MG63 (cell line): ENCODE measurements around the gene LMBR1L. TPM values are rescaled to one million over a fixed set of nuclear protein-coding genes. Genes with fewer than 3 reads are reported as not detected.

Source experiments
- DNase-seq: peaks from one replicate; pipeline ENCODE4 v3.0.0-alpha.2; 2020
- H3K27me3 ChIP-seq: fragments of 250-450 bp; sonication (Bioruptor Pico); 2 replicates; pipeline ENCODE4 v1.5.1; 2020; ENCODE audit warnings: mild to moderate bottlenecking, moderate library complexity
- H3K36me3 ChIP-seq: fragments of 250-450 bp; sonication (Bioruptor Pico); 2 replicates; pipeline ENCODE4 v1.5.1; 2020; ENCODE audit warnings: mild to moderate bottlenecking, moderate library complexity
- H3K4me3 ChIP-seq: fragments of 250-450 bp; sonication (Bioruptor Pico); 2 replicates; pipeline ENCODE4 v1.5.1; 2020; ENCODE audit warnings: mild to moderate bottlenecking, moderate library complexity
- H3K9me3 ChIP-seq: fragments of 250-450 bp; sonication (Bioruptor Pico); 2 replicates; pipeline ENCODE4 v1.5.1; 2020; ENCODE audit warnings: mild to moderate bottlenecking, moderate library complexity
- total RNA-seq: library from RNA; depleted of rRNA; stranded (reverse); fragments of >200 nt; shearing (Covaris generic); gene quantifications from 2 replicates; pipeline ENCODE4 v1.2.3, GENCODE V29; 2014; ENCODE audit warnings: low replicate concordance; rRNA removed

The LMBR1L gene
- total RNA-seq, 1 experiment from 2014 or later: 28.4 TPM

GRCh38 chr12:49050507-49051372 lies 59.9 kb downstream of the LMBR1L start:
- Histone ChIP-seq H3K4me3 (no peak overlapping the region), H3K36me3 (peaks cover 73% of the 10 kb centered on the region), H3K27me3 (no peaks in the 10 kb centered on the region), H3K9me3 (no peaks in the 10 kb centered on the region)
- no peak for DNase-seq

DNA sequence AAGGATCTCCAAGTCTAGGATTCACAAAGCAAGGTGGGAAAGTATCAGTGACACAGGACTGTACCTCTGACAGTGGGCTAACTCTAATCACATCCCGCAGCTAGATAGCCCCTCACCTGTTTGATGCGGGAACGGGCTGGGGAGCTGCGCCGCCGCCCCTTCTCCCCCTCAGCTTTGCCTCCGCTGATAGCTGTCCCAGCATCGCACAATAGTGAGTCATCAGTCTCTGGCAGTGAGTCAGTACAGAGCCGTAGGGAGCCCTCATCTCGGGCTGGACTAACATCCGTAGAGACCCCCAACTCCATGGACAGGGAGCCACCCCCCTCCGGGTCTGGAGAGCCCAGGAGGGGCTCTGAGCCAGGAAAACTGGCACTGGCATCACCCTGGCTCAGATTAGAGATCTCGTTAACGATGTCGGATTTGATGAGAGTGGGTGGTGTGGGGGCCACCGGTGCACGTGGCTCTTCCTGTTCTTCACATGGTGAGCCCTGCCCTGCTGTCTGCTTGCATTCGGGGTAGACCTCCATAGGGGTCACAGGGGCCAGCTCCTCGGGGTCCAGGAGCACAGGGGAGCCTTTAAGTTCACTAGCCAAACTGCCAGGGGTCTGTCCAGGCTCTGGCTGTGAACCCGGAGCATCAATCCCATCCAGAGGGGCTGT lies 61.0 kb downstream of the LMBR1L start:
- Histone ChIP-seq H3K27me3 (no peaks in the 10 kb centered on the region), H3K4me3 (no peak overlapping the region), H3K9me3 (no peaks in the 10 kb centered on the region), H3K36me3 (peaks cover 70% of the 10 kb centered on the region)
- no peak for DNase-seq

DNA sequence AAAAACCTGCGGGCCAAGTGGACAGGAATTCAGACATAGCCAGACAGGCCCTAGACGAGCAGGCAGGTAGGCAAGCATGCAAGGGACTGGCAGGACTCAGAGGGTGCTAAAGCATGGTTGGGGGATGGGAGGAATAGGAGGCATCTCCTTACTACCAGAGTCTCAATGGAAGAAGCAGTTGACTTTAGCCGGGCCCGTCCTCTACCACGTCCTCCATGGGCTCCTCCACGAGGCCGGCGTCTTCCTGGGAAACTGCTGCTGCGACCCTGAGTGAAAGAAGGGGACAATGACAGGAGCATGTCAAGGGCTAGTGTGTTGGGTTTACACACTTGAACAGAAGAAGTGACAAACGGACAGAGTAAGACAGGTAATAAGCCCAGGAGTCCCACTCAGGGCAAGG lies 61.7 kb downstream of the LMBR1L start:
- no peak for DNase-seq
- H3K9me3 ChIP-seq: no peaks in the 10 kb centered on the region
- H3K27me3 ChIP-seq: no peaks in the 10 kb centered on the region
- H3K4me3 ChIP-seq: no peak overlapping the region
- H3K36me3 ChIP-seq: peaks cover 73% of the 10 kb centered on the region

Other genes with a start within 250 kb of the LMBR1L start
- 0.12 TPM in 1 of 2 replicates, not detected in the other for gene RND1, start 245.0 kb downstream of the LMBR1L start, total RNA-seq
- gene FKBP11, start 185.4 kb downstream of the LMBR1L start, total RNA-seq: 0.94 and 3.2 TPM in 2 replicates
- 77.7 and 79.1 TPM in 2 replicates for gene ARF3, start 153.4 kb downstream of the LMBR1L start, total RNA-seq
- 2.7 and 3.6 TPM in 2 replicates for gene WNT10B, start 139.1 kb downstream of the LMBR1L start, total RNA-seq
- not detected in 2 replicates for gene WNT1, start 132.5 kb downstream of the LMBR1L start, total RNA-seq
- gene DDN, start 111.5 kb downstream of the LMBR1L start, total RNA-seq: 0.13 TPM in 1 of 2 replicates, not detected in the other
- 76.4 and 102 TPM in 2 replicates for gene PRKAG1, start 92.1 kb downstream of the LMBR1L start, total RNA-seq
- 8.6 and 11.7 TPM in 2 replicates for gene KMT2D, start 50.1 kb downstream of the LMBR1L start, total RNA-seq
- 0.16 TPM in 1 of 2 replicates, not detected in the other for gene RHEBL1, start 40.9 kb downstream of the LMBR1L start, total RNA-seq
- not detected in 2 replicates for gene DHH, start 16.0 kb downstream of the LMBR1L start, total RNA-seq
- 2,940 and 4,183 TPM in 2 replicates for gene TUBA1B, start 20.5 kb upstream of the LMBR1L start, total RNA-seq
- gene TUBA1A, start 78.2 kb upstream of the LMBR1L start, total RNA-seq: 361 and 621 TPM in 2 replicates
- 289 and 585 TPM in 2 replicates for gene TUBA1C, start 154.2 kb upstream of the LMBR1L start, total RNA-seq
- gene PRPH, start 184.3 kb upstream of the LMBR1L start, total RNA-seq: 5.0 and 7.1 TPM in 2 replicates
- 24.3 and 37.3 TPM in 2 replicates for gene TROAP, start 212.4 kb upstream of the LMBR1L start, total RNA-seq
- gene C1QL4, start 226.3 kb upstream of the LMBR1L start, total RNA-seq: 0.10 TPM in 1 of 2 replicates, not detected in the other
- gene DNAJC22, start 236.0 kb upstream of the LMBR1L start, total RNA-seq: 3.1 and 6.5 TPM in 2 replicates